HepG2 (cell line): ENCODE data around the gene MARK2. TPM values are rescaled to one million over a fixed set of nuclear protein-coding genes. Genes with fewer than 3 reads are reported as not detected.
A peak's percentile ranks its signal among the peaks of the same experiment; 100 is the strongest.

Experiments
- AGO2 ChIP-seq: fragments of 200-400 bp; formaldehyde crosslinking; optimal IDR thresholded peaks from 2 replicates; pipeline ENCODE3; 2017; ENCODE audit warnings: mild to moderate bottlenecking, low read depth, low read length, moderate library complexity
- CSRNP1 ChIP-seq: sonication (generic); formaldehyde crosslinking; IDR thresholded peaks from 2 replicates; pipeline ENCODE4 v1.8.1; 2023; ENCODE audit warnings: mild to moderate bottlenecking, missing genetic modification reagents
- GABPB1 ChIP-seq: IDR thresholded peaks from 2 replicates; pipeline ENCODE4 v1.6.1; 2016; ENCODE audit warnings: mild to moderate bottlenecking, missing genetic modification reagents, moderate library complexity, missing compliant biosample characterization
- HMGXB4 ChIP-seq, 2 experiments: sonication (generic) in 1 of 2; formaldehyde crosslinking in 1 of 2; IDR thresholded peaks; 2 replicates each; pipeline versions ENCODE4 v1.4.0 to v1.6.1; 2018 to 2020; ENCODE audit warnings: missing genetic modification reagents in 2 of 2, borderline replicate concordance in 1 of 2, low read depth in 1 of 2, mild to moderate bottlenecking in 1 of 2, missing biosample characterization in 1 of 2
- IRF2 ChIP-seq: IDR thresholded peaks from 2 replicates; pipeline ENCODE4 v1.6.1; 2018; ENCODE audit warnings: missing genetic modification reagents, missing compliant biosample characterization
- KDM2A ChIP-seq: sonication (generic); formaldehyde crosslinking; IDR thresholded peaks from 2 replicates; pipeline ENCODE4 v1.4.0; 2020; ENCODE audit warnings: low read depth, missing genetic modification reagents, borderline replicate concordance
- KLF6 ChIP-seq: IDR thresholded peaks from 2 replicates; pipeline ENCODE4 v1.8.0; 2016; ENCODE audit warnings: missing biosample characterization, missing genetic modification reagents
- NCOA5 ChIP-seq: sonication (generic); formaldehyde crosslinking; IDR thresholded peaks from 2 replicates; pipeline ENCODE4 v1.4.0; 2020; ENCODE audit warnings: missing genetic modification reagents
- SMARCE1 ChIP-seq: fragments of 450-650 bp; IDR thresholded peaks from 2 replicates; pipeline ENCODE4 v1.6.1; 2017; ENCODE audit warnings: borderline replicate concordance
- UBTF ChIP-seq: sonication (generic); formaldehyde crosslinking; IDR thresholded peaks from 2 replicates; pipeline ENCODE4 v1.4.0; 2020; ENCODE audit warnings: mild to moderate bottlenecking, missing genetic modification reagents
- ZBTB38 ChIP-seq: sonication (generic); formaldehyde crosslinking; IDR thresholded peaks from 2 replicates; pipeline ENCODE4 v1.5.1; 2020; ENCODE audit warnings: mild to moderate bottlenecking, missing genetic modification reagents
- ZNF501 ChIP-seq: sonication (generic); formaldehyde crosslinking; IDR thresholded peaks from 2 replicates; pipeline ENCODE4 v1.5.1; 2020; ENCODE audit warnings: mild to moderate bottlenecking, moderate library complexity, missing genetic modification reagents
- ZNF567 ChIP-seq: sonication (generic); formaldehyde crosslinking; IDR thresholded peaks from 2 replicates; pipeline ENCODE4 v1.8.1; 2023; ENCODE audit warnings: mild to moderate bottlenecking, missing genetic modification reagents, borderline replicate concordance
- ZNF780A ChIP-seq: sonication (generic); formaldehyde crosslinking; IDR thresholded peaks from 2 replicates; pipeline ENCODE4 v1.8.0; 2022; ENCODE audit warnings: mild to moderate bottlenecking, missing genetic modification reagents, moderate library complexity
- polyA plus RNA-seq, 8 experiments: library from polyadenylated mRNA; depleted of rRNA in 3 of 8; stranded (reverse) in 7 of 8; unstranded in 1 of 8; fragments of >200 nt; fragmentation: Illumina TruSeq in 4 of 8; extraction: Trizol in 4 of 8; gene quantifications; 2 replicates each; pipeline versions ENCODE4 v1.2.1 to v1.2.3, GENCODE V29; 2011 to 2016; ENCODE audit warnings: low read depth in 4 of 8, missing spikeins in 1 of 8, mixed read lengths in 1 of 8; ENCODE audit not compliant: insufficient read depth in 1 of 8
- total RNA-seq, 5 experiments: library from RNA; depleted of rRNA; stranded (reverse); fragments of >200 nt; fragmentation: Illumina TruSeq; extraction: Trizol; gene quantifications; 2 replicates each; pipeline ENCODE4 v1.2.3, GENCODE V29; 2016; ENCODE audit warnings: low read depth in 1 of 5

The MARK2 gene
- total and polyA plus RNA-seq, 2 of the 13 experiments (the other 11 are each of a cell fraction or from before 2014, with no cell fraction given) = 13.5 to 13.9 TPM

- TF ChIP-seq HMGXB4 (CRISPR knock-in tag; IDR thresholded peaks at IDR 0.05; ENCODE audit: borderline replicate concordance in 1 of 2, low read depth in 1 of 2) (peak; percentile 44 to 54; a peak in 2 of 4 replicates), KLF6 (no peak; the same call in 1 of the 2 replicates), GABPB1 (peak; percentile 83), CSRNP1 (CRISPR knock-in tag) (0 out of 2 replicates have a peak, but pooled peaks have one; percentile 52), ZNF567 (CRISPR knock-in tag) (0 out of 2 replicates have a peak, but pooled peaks have one; percentile 37), ZBTB38 (CRISPR knock-in tag) (peak; percentile 35), IRF2 (CRISPR knock-in tag) (peak; percentile 18; the same call in 1 of the 2 replicates), NCOA5 (no peak), ZNF780A (CRISPR knock-in tag) (0 out of 2 replicates have a peak, but pooled peaks have one; percentile 50), AGO2 (peak; percentile 84), UBTF (CRISPR knock-in tag) (peak; percentile 87), KDM2A (CRISPR knock-in tag) (peak; percentile 74), ZNF501 (peak; percentile 71), SMARCE1 (no peak)
These were observed 25.1 kb upstream of the MARK2 start (continued) for GRCh38 chr11:63813563-63814382.
